GM23248 (cell line): ENCODE results near the gene EIF3K. TPM values are rescaled to one million over a fixed set of nuclear protein-coding genes. Genes with fewer than 3 reads are reported as not detected.

Source experiments
- DNase-seq: peaks from one replicate; pipeline ENCODE4 v3.0.0-alpha.2; 2015
- H2AFZ ChIP-seq: fragments of 200-600 bp; sonication (generic); 2 replicates; pipeline ENCODE4 v1.6.1; 2016; ENCODE audit warnings: antibody characterized with exemption
- H3F3A ChIP-seq: fragments of 200-600 bp; sonication (generic); 2 replicates; pipeline ENCODE4 v1.6.1; 2016; ENCODE audit warnings: mild to moderate bottlenecking, antibody characterized with exemption, mixed run types; ENCODE audit not compliant: insufficient read depth
- H3K27ac ChIP-seq: fragments of 200-600 bp; sonication (generic); 2 replicates; pipeline ENCODE4 v1.5.1; 2016; ENCODE audit warnings: mild to moderate bottlenecking
- H3K27me3 ChIP-seq: fragments of 200-600 bp; sonication (generic); replicated peaks from 2 replicates; pipeline ENCODE4 v1.6.1; 2016; ENCODE audit warnings: mild to moderate bottlenecking; ENCODE audit not compliant: insufficient read depth
- H3K36me3 ChIP-seq: fragments of 200-600 bp; sonication (generic); 2 replicates; pipeline ENCODE4 v1.6.1; 2016; ENCODE audit warnings: low read depth, mild to moderate bottlenecking
- H3K4me1 ChIP-seq: fragments of 200-600 bp; sonication (generic); 2 replicates; pipeline ENCODE4 v1.6.1; 2016; ENCODE audit warnings: mild to moderate bottlenecking; ENCODE audit not compliant: insufficient read depth
- H3K4me2 ChIP-seq: fragments of 200-600 bp; sonication (generic); one replicate; pipeline ENCODE4 v1.6.1; 2016; ENCODE audit warnings: mild to moderate bottlenecking; ENCODE audit not compliant: unreplicated experiment
- H3K4me3 ChIP-seq: fragments of 200-600 bp; sonication (generic); 2 replicates; pipeline ENCODE4 v1.5.1; 2016; ENCODE audit warnings: mild to moderate bottlenecking
- H3K79me2 ChIP-seq: fragments of 200-600 bp; sonication (generic); 2 replicates; pipeline ENCODE4 v1.6.1; 2016; ENCODE audit warnings: mild to moderate bottlenecking; ENCODE audit not compliant: insufficient read depth
- H3K9ac ChIP-seq: fragments of 200-600 bp; sonication (generic); 2 replicates; pipeline ENCODE4 v1.6.1; 2016; ENCODE audit warnings: mild to moderate bottlenecking
- H3K9me2 ChIP-seq: fragments of 200-600 bp; sonication (generic); 2 replicates; pipeline ENCODE4 v1.6.1; 2016; ENCODE audit warnings: mixed run types, mild to moderate bottlenecking, moderate library complexity; ENCODE audit not compliant: insufficient read depth
- H3K9me3 ChIP-seq: fragments of 200-600 bp; sonication (generic); one replicate; pipeline ENCODE4 v1.6.1; 2017; ENCODE audit warnings: low read depth
- H4K20me1 ChIP-seq: fragments of 200-600 bp; sonication (generic); 2 replicates; pipeline ENCODE4 v1.6.0; 2016; ENCODE audit not compliant: insufficient read depth
- EZH2 ChIP-seq: fragments of 200-600 bp; sonication (generic); IDR thresholded peaks from 2 replicates; pipeline ENCODE4 v1.6.1; 2018; ENCODE audit warnings: antibody characterized with exemption, mild to moderate bottlenecking; ENCODE audit not compliant: insufficient read depth, poor library complexity, severe bottlenecking
- EZH2phosphoT487 ChIP-seq: fragments of 200-600 bp; sonication (generic); IDR thresholded peaks from 2 replicates; pipeline ENCODE4 v1.6.1; 2018; ENCODE audit warnings: antibody characterized with exemption, moderate library complexity, mild to moderate bottlenecking, low read depth; ENCODE audit not compliant: insufficient read depth
- WGBS, 2 experiments: methylation state at CpG; one replicate each; pipeline ENCODE4 v1.1.6; 2015 to 2017; ENCODE audit warnings: low lambda C conversion rate in 2 of 2, low coverage in 1 of 2; ENCODE audit errors: missing lambda C conversion rate in 2 of 2; 5-methylcytosine and 5-hydroxymethylcytosine counted together
- in situ Hi-C: fragments of 300-500 bp; cut with MboI; formaldehyde crosslinking; loops from 2 replicates; pipeline ENCODE4 v1.15.0; 2020
- polyA plus RNA-seq: library from polyadenylated mRNA; unstranded; fragments of >200 nt; fragmentation: Nextera tagmentation; extraction: Ambion mirVana; gene quantifications from 2 replicates; pipeline ENCODE4 v1.2.1, GENCODE V29; 2016
- total RNA-seq: library from RNA; depleted of rRNA; stranded (reverse); fragments of >200 nt; shearing (Covaris generic); gene quantifications from 2 replicates; pipeline ENCODE4 v1.2.3, GENCODE V29; 2014

Gene EIF3K
- total and polyA plus RNA-seq, 2 experiments from 2014 or later, result 143 to 295 TPM

DNA sequence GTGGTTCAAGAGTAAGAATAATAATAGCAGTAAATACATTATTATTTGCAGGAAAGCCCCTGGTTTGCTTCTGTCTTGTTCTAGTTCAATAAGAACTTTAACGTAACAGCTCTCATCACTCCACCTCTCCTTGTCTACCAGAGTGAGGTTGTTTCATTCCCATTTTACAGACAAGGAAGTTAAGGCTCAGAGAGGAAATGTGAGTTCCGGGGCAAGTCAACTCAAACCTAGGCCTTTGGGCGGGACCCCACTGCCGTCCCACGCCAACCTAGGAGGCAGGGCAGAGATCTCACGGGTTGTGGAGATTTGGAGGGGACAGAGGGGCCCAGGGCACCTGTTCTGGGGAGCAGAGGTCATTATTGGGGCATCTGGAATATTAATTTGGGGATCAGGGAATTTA is 2.7 kb upstream of the EIF3K start:
- TF ChIP-seq EZH2 (no peak), EZH2phosphoT487 (no peak)
- Histone ChIP-seq H2AFZ (no peak overlapping the region), H3K4me1 (0 out of 2 replicates have a peak, but pooled peaks cover 8% of the 10 kb centered on the region), H4K20me1 (no peaks in the 10 kb centered on the region), H3K9ac (no peak overlapping the region), H3K27ac (no peak overlapping the region), H3K79me2 (peaks cover 23% of the 10 kb centered on the region), H3K4me2 (no peak overlapping the region), H3F3A (no peaks in the 10 kb centered on the region), H3K9me3 (no peaks in the 10 kb centered on the region), H3K9me2 (no peaks in the 10 kb centered on the region), H3K4me3 (no peak overlapping the region), H3K27me3 (no peaks in the 10 kb centered on the region), H3K36me3 (peaks cover 2% of the 10 kb centered on the region)
- 93 to 99% methylated on average over 6 of the region's 6 CpGs for WGBS, 2 experiments
- in situ Hi-C loops, result no loop called here
- DNase-seq, result no peak

GRCh38 chr19:38617283-38617763 is 1.7 kb upstream of the EIF3K start:
- in situ Hi-C loops, result no loop called here
- H3K36me3 ChIP-seq, result peaks cover 11% of the 10 kb centered on the region
- H4K20me1 ChIP-seq, result no peaks in the 10 kb centered on the region
- TF ChIP-seq EZH2phosphoT487, result no peak
- no peak for TF ChIP-seq EZH2
- 0 out of 2 replicates have a peak, but pooled peaks cover 8% of the 10 kb centered on the region for H3K4me1 ChIP-seq
- no peak overlapping the region for H3K4me2 ChIP-seq
- no peak overlapping the region; the same call in 1 of the 2 replicates for H2AFZ ChIP-seq
- H3K27me3 ChIP-seq, result no peaks in the 10 kb centered on the region
- no peaks in the 10 kb centered on the region for H3F3A ChIP-seq
- 83 to 93% methylated on average over 9 of the region's 9 CpGs for WGBS, 2 experiments
- H3K79me2 ChIP-seq, result peaks cover 32% of the 10 kb centered on the region
- no peaks in the 10 kb centered on the region for H3K9me3 ChIP-seq
- H3K27ac ChIP-seq, result no peak overlapping the region
- no peaks in the 10 kb centered on the region for H3K9me2 ChIP-seq
- no peak for DNase-seq
- no peak overlapping the region for H3K4me3 ChIP-seq
- H3K9ac ChIP-seq, result no peak overlapping the region

DNA sequence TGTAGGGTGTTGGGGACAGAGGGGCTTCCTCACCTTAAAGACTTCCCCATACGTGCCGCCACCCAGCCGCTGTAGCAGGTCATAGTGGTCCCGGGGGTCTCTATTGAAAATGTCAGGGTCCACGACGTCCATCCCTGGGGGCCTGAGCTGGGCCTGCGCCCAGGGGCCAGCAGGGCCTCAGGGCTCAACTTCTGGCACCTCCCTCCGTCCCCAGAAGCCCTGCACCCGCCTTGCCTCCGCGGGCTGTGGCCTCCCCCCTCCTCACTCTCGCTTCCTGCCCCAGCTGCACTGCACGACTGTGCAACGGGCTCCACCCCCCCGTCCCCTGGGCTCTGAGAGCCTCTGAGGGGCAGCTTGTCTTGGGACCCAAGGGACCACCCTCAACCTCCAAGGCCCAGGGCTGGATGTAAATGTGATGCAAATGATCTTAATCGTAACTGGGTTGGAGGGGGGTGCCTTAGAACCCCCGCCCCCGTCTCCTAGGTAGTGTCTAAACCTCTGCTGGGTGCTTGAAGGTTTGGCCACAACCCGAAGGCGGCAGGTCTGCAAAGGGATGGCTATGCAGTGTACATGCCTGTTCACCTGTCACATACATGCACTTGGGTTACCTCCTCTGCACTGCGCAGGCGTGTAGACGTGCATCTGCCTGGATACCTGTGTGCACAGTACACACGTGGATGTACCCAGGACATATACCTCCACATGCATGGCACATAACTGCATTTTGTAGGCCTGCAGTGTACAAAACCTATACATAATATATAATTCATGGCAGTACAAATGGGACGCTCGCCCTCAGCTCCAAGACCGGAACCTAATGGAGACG is 1.0 kb upstream of the EIF3K start, which contains the start of gene MAP4K1:
Gene MAP4K1 (minus strand): TSS at position 190 of the 826 bp plus-strand sequence. CDS start 58 bp downstream, at position 132.
- H3K36me3 ChIP-seq, result peaks cover 11% of the 10 kb centered on the region
- peak within 1 kb of the TSS; percentile 94 for H3K9ac ChIP-seq
- H3K4me2 ChIP-seq, result peak within 1 kb of the TSS; percentile 69
- H3K9me2 ChIP-seq, result no peaks in the 10 kb centered on the region
- H3K27ac ChIP-seq, result peak within 1 kb of the TSS; percentile 51
- H3K27me3 ChIP-seq, result no peaks in the 10 kb centered on the region
- in situ Hi-C loops, result no loop called here
- TF ChIP-seq EZH2phosphoT487 (no peak), EZH2 (no peak)
- peak within 1 kb of the TSS; percentile 87 for H3K4me3 ChIP-seq
- DNase-seq, result no peak
- WGBS, 2 experiments, result 45 to 55% methylated on average over 26 to 28 of the region's 28 CpGs
- H3K79me2 ChIP-seq, result peaks cover 33% of the 10 kb centered on the region
- no peaks in the 10 kb centered on the region for H3F3A ChIP-seq
- H3K9me3 ChIP-seq, result no peaks in the 10 kb centered on the region
- no peaks in the 10 kb centered on the region for H4K20me1 ChIP-seq
- peak within 1 kb of the TSS; percentile 95 for H2AFZ ChIP-seq
- H3K4me1 ChIP-seq, result 0 out of 2 replicates have a peak, but pooled peaks cover 8% of the 10 kb centered on the region

DNA sequence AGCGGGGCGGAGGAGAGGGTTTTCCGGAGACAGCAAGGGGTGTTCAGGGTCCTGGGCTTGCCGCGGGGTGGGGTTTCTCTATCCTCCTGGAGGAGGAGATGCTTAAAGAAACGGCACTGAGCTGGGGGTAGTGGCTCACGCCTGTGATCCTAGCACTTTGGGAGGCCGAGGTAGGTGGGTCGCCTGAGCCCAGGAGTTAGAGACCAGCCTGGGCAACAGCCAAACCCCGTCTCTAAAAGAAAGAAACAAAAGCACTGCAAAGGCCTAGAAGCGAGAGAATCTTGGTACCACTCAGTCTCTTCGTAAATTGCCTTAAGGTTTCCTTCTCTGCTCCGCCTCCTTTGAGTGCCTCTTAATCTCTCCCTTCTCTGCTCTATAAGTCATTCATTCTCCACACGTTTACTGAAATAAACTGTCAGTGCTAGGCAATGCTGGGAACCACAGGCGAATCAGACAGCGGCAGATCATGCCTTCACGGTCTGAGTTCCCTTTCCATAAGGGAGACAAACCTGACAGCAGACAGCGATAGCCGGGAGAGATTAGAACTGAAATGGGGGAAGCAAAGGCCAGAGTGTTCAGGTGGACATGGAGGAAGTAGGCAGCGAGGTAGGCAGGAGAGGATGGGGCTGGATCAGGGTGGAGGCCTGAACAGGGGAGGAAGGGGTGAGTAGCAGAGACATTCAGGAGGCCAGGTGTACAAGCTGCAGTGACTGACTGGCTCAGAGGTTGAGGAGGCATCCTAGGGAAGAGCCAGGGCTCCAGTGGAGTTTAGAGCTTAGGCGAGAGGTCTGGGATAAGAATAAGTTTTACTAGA is 580 bp downstream of the EIF3K start:
- Histone ChIP-seq H3K27ac (peak overlapping the region; percentile 31; the same call in 1 of the 2 replicates), H3K4me2 (peak overlapping the region; percentile 100), H4K20me1 (no peaks in the 10 kb centered on the region), H3K9ac (peak overlapping the region; percentile 94), H3K9me3 (no peaks in the 10 kb centered on the region), H3K36me3 (peaks cover 15% of the 10 kb centered on the region), H3K27me3 (no peaks in the 10 kb centered on the region), H3K79me2 (peaks cover 33% of the 10 kb centered on the region), H2AFZ (peak overlapping the region; percentile 95), H3F3A (no peaks in the 10 kb centered on the region), H3K9me2 (no peaks in the 10 kb centered on the region), H3K4me3 (peak overlapping the region; percentile 87), H3K4me1 (0 out of 2 replicates have a peak, but pooled peaks cover 8% of the 10 kb centered on the region)
- DNase-seq, result peak; percentile 36
- WGBS, 2 experiments, result 11 to 14% methylated on average over 21 of the region's 21 CpGs
- in situ Hi-C loops, result no loop called here
- TF ChIP-seq EZH2 (no peak), EZH2phosphoT487 (no peak)
